Lung microvascular endothelial cell (primary cell): ENCODE results near the gene RBBP8. TPM values are rescaled to one million over a fixed set of nuclear protein-coding genes. Genes with fewer than 3 reads are reported as not detected.
A peak's percentile ranks its signal among the peaks of the same experiment; 100 is the strongest.
"Not testable (repeated sequence)": the region's sequence is repeated elsewhere in the genome, so short reads cannot be mapped to it uniquely, and the experiment has no call there.

ENCODE experiments used
- DNase-seq, 2 donors: peaks; one replicate each; pipeline versions ENCODE4 v3.0.0 to v3.0.0-alpha.2; 2010; ENCODE audit warnings: low read depth in 2 of 2
- total RNA-seq: library from RNA; depleted of rRNA; stranded (reverse); fragments of >200 nt; gene quantifications from 2 replicates; pipeline ENCODE4 v1.2.1, GENCODE V29; 2014

The RBBP8 gene
- 11.3 and 13.5 TPM in 2 replicates for total RNA-seq

- DNase-seq: peak; percentile 84 to 87
Measured at GRCh38 chr18:22933206-22933965, at the start of gene RBBP8. Gene RBBP8 (plus strand): TSS chr18:22933328. CDS start chr18:22936852, 3,524 bp downstream.

GRCh38 chr18:22883827-22884226 lies 49.3 kb upstream of the RBBP8 start:
- DNase-seq: no peak

- not testable (repeated sequence) for DNase-seq
Measured at GRCh38 chr18:22885694-22886093, 47.4 kb upstream of the RBBP8 start.

GRCh38 chr18:22899421-22899820 lies 33.7 kb upstream of the RBBP8 start:
- no peak for DNase-seq

- DNase-seq: no peak
Measured at GRCh38 chr18:22900558-22901238, 32.4 kb upstream of the RBBP8 start.

- DNase-seq: no peak
Measured at GRCh38 chr18:22902093-22902492, 31.0 kb upstream of the RBBP8 start.

- DNase-seq: not testable (repeated sequence)
Measured at GRCh38 chr18:22903248-22903647, 29.9 kb upstream of the RBBP8 start.

- DNase-seq: no peak
Measured at GRCh38 chr18:22912149-22912548, 21.0 kb upstream of the RBBP8 start.

GRCh38 chr18:22912835-22913234 lies 20.3 kb upstream of the RBBP8 start:
- no peak for DNase-seq

GRCh38 chr18:22913861-22914260 lies 19.3 kb upstream of the RBBP8 start:
- DNase-seq: no peak

- DNase-seq: no peak
Measured at GRCh38 chr18:22914633-22915032, 18.5 kb upstream of the RBBP8 start.

- no peak for DNase-seq
Measured at GRCh38 chr18:22915337-22915736, 17.8 kb upstream of the RBBP8 start.

- no peak for DNase-seq
Measured at GRCh38 chr18:22921772-22922171, 11.4 kb upstream of the RBBP8 start.

- DNase-seq: no peak
Measured at GRCh38 chr18:22924589-22924988, 8.5 kb upstream of the RBBP8 start.

GRCh38 chr18:22926454-22926853 lies 6.7 kb upstream of the RBBP8 start:
- no peak for DNase-seq

GRCh38 chr18:22928339-22928738 lies 4.8 kb upstream of the RBBP8 start:
- no peak for DNase-seq

GRCh38 chr18:22930089-22930713 lies 2.9 kb upstream of the RBBP8 start:
- peak; percentile 74 to 84 for DNase-seq

- no peak for DNase-seq
Measured at GRCh38 chr18:22932885-22933205, 283 bp upstream of the RBBP8 start.

GRCh38 chr18:22933966-22934423 lies 867 bp downstream of the RBBP8 start:
- DNase-seq: peak in 1 of 2 donors; percentile 4

GRCh38 chr18:22934789-22935188 lies 1.7 kb downstream of the RBBP8 start:
- DNase-seq: no peak

GRCh38 chr18:22935431-22935830 lies 2.3 kb downstream of the RBBP8 start:
- DNase-seq: peak; percentile 40 to 60

- DNase-seq: no peak
Measured at GRCh38 chr18:22936515-22936914, 3.4 kb downstream of the RBBP8 start.

GRCh38 chr18:22939649-22940048 lies 6.5 kb downstream of the RBBP8 start:
- DNase-seq: no peak
